Measurements from ENCODE around the gene DENND2D. TPM values are rescaled to one million over a fixed set of nuclear protein-coding genes. Genes with fewer than 3 reads are reported as not detected.

The DENND2D gene
- total and polyA plus RNA-seq, 2 donors from 2014 or later = 45.3 to 81.0 TPM

GRCh38 chr1:111247125-111247838 lies 46.8 kb upstream of the DENND2D start:
- FAIRE-seq (no peak), DNase-seq (no peak)
- H3K4me3 ChIP-seq (ENCODE audit: low read length in 3 of 3) = no peak overlapping the region
- TF ChIP-seq CTCF (IDR thresholded peaks at IDR 0.05; ENCODE audit: borderline replicate concordance, extremely low read depth, insufficient read depth) = no peak
- no peaks in the 10 kb centered on the region for H3K36me3 ChIP-seq (ENCODE audit: control insufficient read depth in 2 of 3, insufficient read depth in 3 of 3, low read length in 3 of 3)
- H3K27me3 ChIP-seq (ENCODE audit: control insufficient read depth, insufficient read depth, low read length) = no peaks in the 10 kb centered on the region
- no peak overlapping the region for H3K9ac ChIP-seq (ENCODE audit: low read length in 3 of 3)
- H3K9me3 ChIP-seq (ENCODE audit: control insufficient read depth in 2 of 3, insufficient read depth in 1 of 3, low read length in 3 of 3) = no peaks in the 10 kb centered on the region
- H3K27ac ChIP-seq (ENCODE audit: low read depth in 2 of 2, low read length in 2 of 2) = no peak overlapping the region
- intact Hi-C loops (cut with DNase I) = no loop called here
- H3K4me1 ChIP-seq (ENCODE audit: control insufficient read depth in 2 of 3, insufficient read depth in 2 of 3, low read depth in 1 of 3, low read length in 3 of 3) = no peaks in the 10 kb centered on the region

- H3K27ac ChIP-seq (ENCODE audit: low read depth in 2 of 2, low read length in 2 of 2) = no peak overlapping the region
- H3K36me3 ChIP-seq (ENCODE audit: control insufficient read depth in 2 of 3, insufficient read depth in 3 of 3, low read length in 3 of 3) = no peaks in the 10 kb centered on the region
- H3K9me3 ChIP-seq (ENCODE audit: control insufficient read depth in 2 of 3, insufficient read depth in 1 of 3, low read length in 3 of 3) = no peaks in the 10 kb centered on the region
- no peak overlapping the region for H3K9ac ChIP-seq (ENCODE audit: low read length in 3 of 3)
- H3K27me3 ChIP-seq (ENCODE audit: control insufficient read depth, insufficient read depth, low read length) = no peaks in the 10 kb centered on the region
- H3K4me3 ChIP-seq (ENCODE audit: low read length in 3 of 3) = no peak overlapping the region
- FAIRE-seq (no peak), DNase-seq (no peak)
- intact Hi-C loops (cut with DNase I) = no loop called here
- no peaks in the 10 kb centered on the region for H3K4me1 ChIP-seq (ENCODE audit: control insufficient read depth in 2 of 3, insufficient read depth in 2 of 3, low read depth in 1 of 3, low read length in 3 of 3)
- no peak for TF ChIP-seq CTCF (IDR thresholded peaks at IDR 0.05; ENCODE audit: borderline replicate concordance, extremely low read depth, insufficient read depth)
These were observed 42.5 kb upstream of the DENND2D start for GRCh38 chr1:111242805-111243523.

GRCh38 chr1:111241797-111242196 lies 41.4 kb upstream of the DENND2D start:
- no peaks in the 10 kb centered on the region for H3K9me3 ChIP-seq (ENCODE audit: control insufficient read depth in 2 of 3, insufficient read depth in 1 of 3, low read length in 3 of 3)
- H3K36me3 ChIP-seq (ENCODE audit: control insufficient read depth in 2 of 3, insufficient read depth in 3 of 3, low read length in 3 of 3) = no peaks in the 10 kb centered on the region
- no peaks in the 10 kb centered on the region for H3K4me1 ChIP-seq (ENCODE audit: control insufficient read depth in 2 of 3, insufficient read depth in 2 of 3, low read depth in 1 of 3, low read length in 3 of 3)
- FAIRE-seq (no peak), DNase-seq (no peak)
- no peaks in the 10 kb centered on the region for H3K27me3 ChIP-seq (ENCODE audit: control insufficient read depth, insufficient read depth, low read length)
- H3K4me3 ChIP-seq (ENCODE audit: low read length in 3 of 3) = no peak overlapping the region
- H3K9ac ChIP-seq (ENCODE audit: low read length in 3 of 3) = no peak overlapping the region
- no peak for TF ChIP-seq CTCF (IDR thresholded peaks at IDR 0.05; ENCODE audit: borderline replicate concordance, extremely low read depth, insufficient read depth)
- H3K27ac ChIP-seq (ENCODE audit: low read depth in 2 of 2, low read length in 2 of 2) = no peak overlapping the region
- intact Hi-C loops (cut with DNase I) = no loop called here

All from kidney (tissue), 14 donors.